WTC11 (cell line): Measurements from ENCODE around the gene NCBP1. TPM values are rescaled to one million over a fixed set of nuclear protein-coding genes. Genes with fewer than 3 reads are reported as not detected.
A peak's percentile ranks its signal among the peaks of the same experiment; 100 is the strongest.

Experiments
- ATAC-seq: fragments of 200-7000 bp; cut with Tn5 transposase; 2 replicates; pipeline ENCODE4 v1.10.0; 2021; ENCODE audit warnings: mild to moderate bottlenecking, moderate library complexity
- CTCF ChIA-PET: fragments of 300-600 bp; sonication (Branson Sonifier 250); formaldehyde crosslinking; loops from one replicate; lab custom pipeline; 2021; ENCODE audit warnings: antibody characterized with exemption; lab: Charles Lee
- POLR2A ChIA-PET: fragments of 350-600 bp; sonication (Branson Sonifier 250); formaldehyde crosslinking; loops from one replicate; lab custom pipeline; 2021; ENCODE audit warnings: antibody characterized with exemption; lab: Charles Lee
- DNase-seq: peaks from one replicate; pipeline ENCODE4 v3.0.0; 2021; ENCODE audit warnings: low spot score
- H3K27ac Mint-ChIP-seq: 2 replicates; pipeline ENCODE4 v1.8.0; 2021; ENCODE audit warnings: mixed read lengths
- H3K27me3 Mint-ChIP-seq: 2 replicates; pipeline ENCODE4 v1.8.0; 2021; ENCODE audit warnings: low read depth, mild to moderate bottlenecking, moderate library complexity, mixed read lengths
- H3K36me3 Mint-ChIP-seq: 2 replicates; pipeline ENCODE4 v1.8.0; 2021; ENCODE audit warnings: mixed read lengths
- H3K4me1 Mint-ChIP-seq: 2 replicates; pipeline ENCODE4 v1.8.0; 2022; ENCODE audit warnings: mixed read lengths
- H3K4me3 Mint-ChIP-seq: 2 replicates; pipeline ENCODE4 v1.8.0; 2021; ENCODE audit warnings: mild to moderate bottlenecking, moderate library complexity, mixed read lengths
- H3K9me3 Mint-ChIP-seq: 2 replicates; pipeline ENCODE4 v1.8.0; 2021; ENCODE audit warnings: mixed read lengths
- ELF4 ChIP-seq: sonication (generic); formaldehyde crosslinking; IDR thresholded peaks from 2 replicates; pipeline ENCODE4 v1.8.1; 2022; ENCODE audit warnings: low read depth, mild to moderate bottlenecking, moderate library complexity, missing genetic modification reagents
- EMX1 ChIP-seq: fragments of 250-450 bp; sonication (Bioruptor Pico); IDR thresholded peaks from 2 replicates; pipeline ENCODE4 v1.8.0; 2021; ENCODE audit warnings: mild to moderate bottlenecking
- FOXJ3 ChIP-seq: sonication (generic); formaldehyde crosslinking; IDR thresholded peaks from 2 replicates; pipeline ENCODE4 v1.9.0; 2021; ENCODE audit warnings: missing genetic modification reagents, mild to moderate bottlenecking, borderline replicate concordance
- FOXK1 ChIP-seq: sonication (generic); formaldehyde crosslinking; IDR thresholded peaks from 2 replicates; pipeline ENCODE4 v1.8.0; 2022; ENCODE audit warnings: mild to moderate bottlenecking, moderate library complexity, missing genetic modification reagents
- GTF2I ChIP-seq: fragments of 250-450 bp; sonication (Bioruptor Pico); conservative IDR thresholded peaks from 2 replicates; pipeline ENCODE4 v1.4.0; 2021; ENCODE audit warnings: mild to moderate bottlenecking
- JUN ChIP-seq: sonication (generic); formaldehyde crosslinking; IDR thresholded peaks from 2 replicates; pipeline ENCODE4 v1.8.0; 2023; ENCODE audit warnings: mild to moderate bottlenecking, missing genetic modification reagents
- SP1 ChIP-seq: sonication (generic); formaldehyde crosslinking; conservative IDR thresholded peaks from 2 replicates; pipeline ENCODE4 v1.8.1; 2022; ENCODE audit warnings: missing genetic modification reagents
- ZNF396 ChIP-seq: fragments of 250-450 bp; sonication (Bioruptor Pico); IDR thresholded peaks from 2 replicates; pipeline ENCODE4 v1.8.0; 2021; ENCODE audit warnings: mild to moderate bottlenecking, moderate library complexity, borderline replicate concordance
- ZNF416 ChIP-seq: fragments of 250-450 bp; sonication (Bioruptor Pico); IDR thresholded peaks from 2 replicates; pipeline ENCODE4 v1.9.0; 2021; ENCODE audit warnings: mild to moderate bottlenecking, inconsistent platforms
- total RNA-seq: library from RNA; stranded (reverse); gene quantifications from 3 replicates; pipeline ENCODE4 v1.2.3, GENCODE V29; 2021
- TF ChIP-seq, protein P1 (sequence below): fragments of 200-600 bp; IDR thresholded peaks from 2 replicates; pipeline ENCODE4 v1.8.0; 2022; ENCODE audit warnings: antibody characterized with exemption
- TF ChIP-seq, protein P2 (sequence below): sonication (generic); formaldehyde crosslinking; IDR thresholded peaks from 2 replicates; pipeline ENCODE4 v1.8.0; 2023; ENCODE audit warnings: missing genetic modification reagents, mild to moderate bottlenecking, borderline replicate concordance
- TF ChIP-seq, protein P3 (sequence below): sonication (generic); formaldehyde crosslinking; IDR thresholded peaks from 2 replicates; pipeline ENCODE4 v1.8.0; 2022; ENCODE audit warnings: missing genetic modification reagents
- TF ChIP-seq, protein P4 (sequence below): sonication (generic); formaldehyde crosslinking; IDR thresholded peaks from 2 replicates; pipeline ENCODE4 v1.8.1; 2023; ENCODE audit warnings: mild to moderate bottlenecking, missing genetic modification reagents, borderline replicate concordance
- TF ChIP-seq, protein P5 (sequence below): sonication (generic); formaldehyde crosslinking; IDR thresholded peaks from 2 replicates; pipeline ENCODE4 v1.8.1; 2023; ENCODE audit warnings: mild to moderate bottlenecking, moderate library complexity, missing genetic modification reagents

NCBP1 gene
- total RNA-seq, 1 experiment from 2014 or later, result 61.1 TPM

DNA sequence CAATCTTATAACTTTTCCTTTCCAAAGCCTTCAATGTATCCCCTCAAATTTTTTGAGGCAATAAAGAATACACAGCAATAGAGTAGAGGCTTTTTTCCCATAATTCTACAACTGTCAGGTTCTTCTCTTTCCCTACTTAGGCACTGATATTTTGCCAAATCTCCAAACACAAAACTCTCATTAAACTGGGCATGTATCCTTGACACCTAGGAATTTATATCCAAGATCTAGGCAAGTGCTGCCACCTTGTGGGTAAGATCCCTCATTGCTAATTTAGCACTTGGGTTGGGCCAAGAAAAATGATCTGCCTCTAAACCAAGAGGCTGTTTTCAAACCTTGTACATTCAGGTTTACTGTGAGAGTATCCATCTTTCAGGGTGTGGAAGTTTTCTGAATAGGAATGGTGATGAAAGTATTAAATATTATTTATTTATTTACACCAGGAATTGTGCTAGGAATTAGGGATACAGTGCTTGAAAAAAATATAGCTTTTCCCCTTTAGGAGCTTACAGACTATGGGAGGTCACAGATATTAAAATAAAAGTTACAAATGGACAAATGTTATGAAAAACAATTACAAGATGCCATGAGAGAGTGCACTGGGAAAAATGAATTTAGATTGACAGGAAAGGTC lies 18.1 kb upstream of the NCBP1 start:
- POLR2A ChIA-PET, result interaction anchor here (0.6 to 0.9 kb wide), 3 partner anchors 17 to 114 kb away, joined by 3 to 6 read pairs (median 4); partner anchors contain the start of genes NCBP1, TMOD1 and TSTD2
- ATAC-seq (peak; percentile 51; the same call in 1 of the 2 replicates), DNase-seq (peak; percentile 64)
- no peaks in the 10 kb centered on the region for H3K4me1 Mint-ChIP-seq
- TF ChIP-seq, protein P1, sequence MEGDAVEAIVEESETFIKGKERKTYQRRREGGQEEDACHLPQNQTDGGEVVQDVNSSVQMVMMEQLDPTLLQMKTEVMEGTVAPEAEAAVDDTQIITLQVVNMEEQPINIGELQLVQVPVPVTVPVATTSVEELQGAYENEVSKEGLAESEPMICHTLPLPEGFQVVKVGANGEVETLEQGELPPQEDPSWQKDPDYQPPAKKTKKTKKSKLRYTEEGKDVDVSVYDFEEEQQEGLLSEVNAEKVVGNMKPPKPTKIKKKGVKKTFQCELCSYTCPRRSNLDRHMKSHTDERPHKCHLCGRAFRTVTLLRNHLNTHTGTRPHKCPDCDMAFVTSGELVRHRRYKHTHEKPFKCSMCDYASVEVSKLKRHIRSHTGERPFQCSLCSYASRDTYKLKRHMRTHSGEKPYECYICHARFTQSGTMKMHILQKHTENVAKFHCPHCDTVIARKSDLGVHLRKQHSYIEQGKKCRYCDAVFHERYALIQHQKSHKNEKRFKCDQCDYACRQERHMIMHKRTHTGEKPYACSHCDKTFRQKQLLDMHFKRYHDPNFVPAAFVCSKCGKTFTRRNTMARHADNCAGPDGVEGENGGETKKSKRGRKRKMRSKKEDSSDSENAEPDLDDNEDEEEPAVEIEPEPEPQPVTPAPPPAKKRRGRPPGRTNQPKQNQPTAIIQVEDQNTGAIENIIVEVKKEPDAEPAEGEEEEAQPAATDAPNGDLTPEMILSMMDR, result peak; percentile 63
- TF ChIP-seq EMX1 (CRISPR knock-in tag), result 0 out of 2 replicates have a peak, but pooled peaks have one; percentile 33
- TF ChIP-seq, protein P2, sequence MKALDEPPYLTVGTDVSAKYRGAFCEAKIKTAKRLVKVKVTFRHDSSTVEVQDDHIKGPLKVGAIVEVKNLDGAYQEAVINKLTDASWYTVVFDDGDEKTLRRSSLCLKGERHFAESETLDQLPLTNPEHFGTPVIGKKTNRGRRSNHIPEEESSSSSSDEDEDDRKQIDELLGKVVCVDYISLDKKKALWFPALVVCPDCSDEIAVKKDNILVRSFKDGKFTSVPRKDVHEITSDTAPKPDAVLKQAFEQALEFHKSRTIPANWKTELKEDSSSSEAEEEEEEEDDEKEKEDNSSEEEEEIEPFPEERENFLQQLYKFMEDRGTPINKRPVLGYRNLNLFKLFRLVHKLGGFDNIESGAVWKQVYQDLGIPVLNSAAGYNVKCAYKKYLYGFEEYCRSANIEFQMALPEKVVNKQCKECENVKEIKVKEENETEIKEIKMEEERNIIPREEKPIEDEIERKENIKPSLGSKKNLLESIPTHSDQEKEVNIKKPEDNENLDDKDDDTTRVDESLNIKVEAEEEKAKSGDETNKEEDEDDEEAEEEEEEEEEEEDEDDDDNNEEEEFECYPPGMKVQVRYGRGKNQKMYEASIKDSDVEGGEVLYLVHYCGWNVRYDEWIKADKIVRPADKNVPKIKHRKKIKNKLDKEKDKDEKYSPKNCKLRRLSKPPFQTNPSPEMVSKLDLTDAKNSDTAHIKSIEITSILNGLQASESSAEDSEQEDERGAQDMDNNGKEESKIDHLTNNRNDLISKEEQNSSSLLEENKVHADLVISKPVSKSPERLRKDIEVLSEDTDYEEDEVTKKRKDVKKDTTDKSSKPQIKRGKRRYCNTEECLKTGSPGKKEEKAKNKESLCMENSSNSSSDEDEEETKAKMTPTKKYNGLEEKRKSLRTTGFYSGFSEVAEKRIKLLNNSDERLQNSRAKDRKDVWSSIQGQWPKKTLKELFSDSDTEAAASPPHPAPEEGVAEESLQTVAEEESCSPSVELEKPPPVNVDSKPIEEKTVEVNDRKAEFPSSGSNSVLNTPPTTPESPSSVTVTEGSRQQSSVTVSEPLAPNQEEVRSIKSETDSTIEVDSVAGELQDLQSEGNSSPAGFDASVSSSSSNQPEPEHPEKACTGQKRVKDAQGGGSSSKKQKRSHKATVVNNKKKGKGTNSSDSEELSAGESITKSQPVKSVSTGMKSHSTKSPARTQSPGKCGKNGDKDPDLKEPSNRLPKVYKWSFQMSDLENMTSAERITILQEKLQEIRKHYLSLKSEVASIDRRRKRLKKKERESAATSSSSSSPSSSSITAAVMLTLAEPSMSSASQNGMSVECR (CRISPR knock-in tag), result no peak
- CTCF ChIA-PET, result interaction anchor here (0.6 to 3.0 kb wide), 30 partner anchors 8 to 1011 kb away, joined by 3 to 45 read pairs (median 4); partner anchors contain the start of genes NCBP1, TMOD1 and TSTD2
- H3K9me3 Mint-ChIP-seq, result peaks cover 6% of the 10 kb centered on the region
- H3K27ac Mint-ChIP-seq, result no peak overlapping the region
- H3K27me3 Mint-ChIP-seq, result no peaks in the 10 kb centered on the region
- no peak overlapping the region for H3K4me3 Mint-ChIP-seq
- peaks cover 42% of the 10 kb centered on the region for H3K36me3 Mint-ChIP-seq

DNA sequence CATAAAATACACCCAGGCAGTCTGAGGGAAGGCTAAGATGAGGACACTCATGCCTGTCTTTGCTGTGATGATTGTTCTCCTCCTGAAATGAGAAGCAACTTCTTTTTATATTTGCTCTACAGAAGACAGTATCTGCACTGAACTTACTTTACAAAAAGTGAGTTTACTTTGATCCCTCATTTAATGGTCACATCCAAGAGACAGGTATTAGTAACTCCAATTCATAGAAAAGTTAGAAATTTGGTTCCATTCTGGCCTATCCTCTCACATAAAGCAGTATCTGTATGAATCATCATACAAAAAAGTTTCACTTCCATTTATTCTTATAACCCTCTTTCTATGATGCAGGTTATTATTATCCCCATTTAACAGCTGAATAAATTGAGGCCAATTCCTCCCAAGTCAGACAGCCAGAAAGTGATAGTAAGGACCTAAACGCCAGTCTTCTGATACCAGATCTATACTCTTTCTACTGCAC lies 15.6 kb upstream of the NCBP1 start:
- Mint-ChIP-seq H3K9me3 (peaks cover 30% of the 10 kb centered on the region), H3K4me3 (no peak overlapping the region), H3K4me1 (peaks cover 6% of the 10 kb centered on the region), H3K27me3 (no peaks in the 10 kb centered on the region), H3K27ac (no peak overlapping the region), H3K36me3 (peaks cover 56% of the 10 kb centered on the region)
- no peak for ATAC-seq
- ChIA-PET POLR2A (no interaction called here), CTCF (no interaction called here)
- DNase-seq, result no peak
- TF ChIP-seq, protein P3, sequence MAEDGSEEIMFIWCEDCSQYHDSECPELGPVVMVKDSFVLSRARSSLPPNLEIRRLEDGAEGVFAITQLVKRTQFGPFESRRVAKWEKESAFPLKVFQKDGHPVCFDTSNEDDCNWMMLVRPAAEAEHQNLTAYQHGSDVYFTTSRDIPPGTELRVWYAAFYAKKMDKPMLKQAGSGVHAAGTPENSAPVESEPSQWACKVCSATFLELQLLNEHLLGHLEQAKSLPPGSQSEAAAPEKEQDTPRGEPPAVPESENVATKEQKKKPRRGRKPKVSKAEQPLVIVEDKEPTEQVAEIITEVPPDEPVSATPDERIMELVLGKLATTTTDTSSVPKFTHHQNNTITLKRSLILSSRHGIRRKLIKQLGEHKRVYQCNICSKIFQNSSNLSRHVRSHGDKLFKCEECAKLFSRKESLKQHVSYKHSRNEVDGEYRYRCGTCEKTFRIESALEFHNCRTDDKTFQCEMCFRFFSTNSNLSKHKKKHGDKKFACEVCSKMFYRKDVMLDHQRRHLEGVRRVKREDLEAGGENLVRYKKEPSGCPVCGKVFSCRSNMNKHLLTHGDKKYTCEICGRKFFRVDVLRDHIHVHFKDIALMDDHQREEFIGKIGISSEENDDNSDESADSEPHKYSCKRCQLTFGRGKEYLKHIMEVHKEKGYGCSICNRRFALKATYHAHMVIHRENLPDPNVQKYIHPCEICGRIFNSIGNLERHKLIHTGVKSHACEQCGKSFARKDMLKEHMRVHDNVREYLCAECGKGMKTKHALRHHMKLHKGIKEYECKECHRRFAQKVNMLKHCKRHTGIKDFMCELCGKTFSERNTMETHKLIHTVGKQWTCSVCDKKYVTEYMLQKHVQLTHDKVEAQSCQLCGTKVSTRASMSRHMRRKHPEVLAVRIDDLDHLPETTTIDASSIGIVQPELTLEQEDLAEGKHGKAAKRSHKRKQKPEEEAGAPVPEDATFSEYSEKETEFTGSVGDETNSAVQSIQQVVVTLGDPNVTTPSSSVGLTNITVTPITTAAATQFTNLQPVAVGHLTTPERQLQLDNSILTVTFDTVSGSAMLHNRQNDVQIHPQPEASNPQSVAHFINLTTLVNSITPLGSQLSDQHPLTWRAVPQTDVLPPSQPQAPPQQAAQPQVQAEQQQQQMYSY (CRISPR knock-in tag), result no peak
- TF ChIP-seq GTF2I (CRISPR knock-in tag) (no peak), ZNF416 (CRISPR knock-in tag) (no peak), SP1 (CRISPR knock-in tag) (no peak), FOXK1 (CRISPR knock-in tag) (no peak), ELF4 (CRISPR knock-in tag) (no peak), ZNF396 (no peak), JUN (CRISPR knock-in tag) (no peak), FOXJ3 (CRISPR knock-in tag) (no peak)
- TF ChIP-seq, protein P4, sequence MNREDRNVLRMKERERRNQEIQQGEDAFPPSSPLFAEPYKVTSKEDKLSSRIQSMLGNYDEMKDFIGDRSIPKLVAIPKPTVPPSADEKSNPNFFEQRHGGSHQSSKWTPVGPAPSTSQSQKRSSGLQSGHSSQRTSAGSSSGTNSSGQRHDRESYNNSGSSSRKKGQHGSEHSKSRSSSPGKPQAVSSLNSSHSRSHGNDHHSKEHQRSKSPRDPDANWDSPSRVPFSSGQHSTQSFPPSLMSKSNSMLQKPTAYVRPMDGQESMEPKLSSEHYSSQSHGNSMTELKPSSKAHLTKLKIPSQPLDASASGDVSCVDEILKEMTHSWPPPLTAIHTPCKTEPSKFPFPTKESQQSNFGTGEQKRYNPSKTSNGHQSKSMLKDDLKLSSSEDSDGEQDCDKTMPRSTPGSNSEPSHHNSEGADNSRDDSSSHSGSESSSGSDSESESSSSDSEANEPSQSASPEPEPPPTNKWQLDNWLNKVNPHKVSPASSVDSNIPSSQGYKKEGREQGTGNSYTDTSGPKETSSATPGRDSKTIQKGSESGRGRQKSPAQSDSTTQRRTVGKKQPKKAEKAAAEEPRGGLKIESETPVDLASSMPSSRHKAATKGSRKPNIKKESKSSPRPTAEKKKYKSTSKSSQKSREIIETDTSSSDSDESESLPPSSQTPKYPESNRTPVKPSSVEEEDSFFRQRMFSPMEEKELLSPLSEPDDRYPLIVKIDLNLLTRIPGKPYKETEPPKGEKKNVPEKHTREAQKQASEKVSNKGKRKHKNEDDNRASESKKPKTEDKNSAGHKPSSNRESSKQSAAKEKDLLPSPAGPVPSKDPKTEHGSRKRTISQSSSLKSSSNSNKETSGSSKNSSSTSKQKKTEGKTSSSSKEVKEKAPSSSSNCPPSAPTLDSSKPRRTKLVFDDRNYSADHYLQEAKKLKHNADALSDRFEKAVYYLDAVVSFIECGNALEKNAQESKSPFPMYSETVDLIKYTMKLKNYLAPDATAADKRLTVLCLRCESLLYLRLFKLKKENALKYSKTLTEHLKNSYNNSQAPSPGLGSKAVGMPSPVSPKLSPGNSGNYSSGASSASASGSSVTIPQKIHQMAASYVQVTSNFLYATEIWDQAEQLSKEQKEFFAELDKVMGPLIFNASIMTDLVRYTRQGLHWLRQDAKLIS (CRISPR knock-in tag), result no peak
- TF ChIP-seq, protein P1, result no peak
- TF ChIP-seq, protein P5, sequence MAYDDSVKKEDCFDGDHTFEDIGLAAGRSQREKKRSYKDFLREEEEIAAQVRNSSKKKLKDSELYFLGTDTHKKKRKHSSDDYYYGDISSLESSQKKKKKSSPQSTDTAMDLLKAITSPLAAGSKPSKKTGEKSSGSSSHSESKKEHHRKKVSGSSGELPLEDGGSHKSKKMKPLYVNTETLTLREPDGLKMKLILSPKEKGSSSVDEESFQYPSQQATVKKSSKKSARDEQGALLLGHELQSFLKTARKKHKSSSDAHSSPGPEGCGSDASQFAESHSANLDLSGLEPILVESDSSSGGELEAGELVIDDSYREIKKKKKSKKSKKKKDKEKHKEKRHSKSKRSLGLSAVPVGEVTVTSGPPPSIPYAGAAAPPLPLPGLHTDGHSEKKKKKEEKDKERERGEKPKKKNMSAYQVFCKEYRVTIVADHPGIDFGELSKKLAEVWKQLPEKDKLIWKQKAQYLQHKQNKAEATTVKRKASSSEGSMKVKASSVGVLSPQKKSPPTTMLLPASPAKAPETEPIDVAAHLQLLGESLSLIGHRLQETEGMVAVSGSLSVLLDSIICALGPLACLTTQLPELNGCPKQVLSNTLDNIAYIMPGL (CRISPR knock-in tag), result no peak
